Smooth muscle cell (in vitro differentiated cells): ENCODE data around the gene SRPK3. TPM values are rescaled to one million over a fixed set of nuclear protein-coding genes. Genes with fewer than 3 reads are reported as not detected.

ENCODE experiments used
- DNase-seq: peaks from one replicate; lab custom pipeline; 2025; ENCODE audit not compliant: unreplicated experiment; lab: John Stamatoyannopoulos, UW
- H2AFZ ChIP-seq: fragments of 200-600 bp; sonication (generic); 2 replicates; pipeline ENCODE4 v1.6.0; 2016; ENCODE audit warnings: antibody characterized with exemption, low read depth, mild to moderate bottlenecking
- H3F3A ChIP-seq: fragments of 200-600 bp; sonication (generic); 2 replicates; pipeline ENCODE4 v1.6.0; 2017; ENCODE audit warnings: antibody characterized with exemption, low read depth
- H3K27ac ChIP-seq: fragments of 200-600 bp; sonication (generic); 2 replicates; pipeline ENCODE4 v1.5.1; 2016; ENCODE audit warnings: low read depth, mild to moderate bottlenecking
- H3K27me3 ChIP-seq: fragments of 200-600 bp; sonication (generic); 2 replicates; pipeline ENCODE4 v1.6.1; 2016; ENCODE audit warnings: low read depth, mild to moderate bottlenecking
- H3K36me3 ChIP-seq: fragments of 200-600 bp; sonication (generic); 2 replicates; pipeline ENCODE4 v1.5.1; 2016; ENCODE audit warnings: low read depth
- H3K4me1 ChIP-seq: fragments of 200-600 bp; sonication (generic); 2 replicates; pipeline ENCODE4 v1.5.1; 2016; ENCODE audit warnings: low read depth
- H3K4me2 ChIP-seq: fragments of 200-600 bp; sonication (generic); 2 replicates; pipeline ENCODE4 v1.6.0; 2016; ENCODE audit warnings: mild to moderate bottlenecking
- H3K4me3 ChIP-seq: fragments of 200-600 bp; sonication (generic); 2 replicates; pipeline ENCODE4 v1.5.1; 2016; ENCODE audit warnings: mild to moderate bottlenecking
- H3K79me2 ChIP-seq: fragments of 200-600 bp; sonication (generic); 2 replicates; pipeline ENCODE4 v1.6.0; 2016; ENCODE audit warnings: low read depth, mild to moderate bottlenecking
- H3K9ac ChIP-seq: fragments of 200-600 bp; sonication (generic); 2 replicates; pipeline ENCODE4 v1.6.0; 2016; ENCODE audit warnings: low read depth
- H3K9me3 ChIP-seq: fragments of 200-600 bp; sonication (generic); replicated peaks from 2 replicates; pipeline ENCODE4 v1.5.1; 2016; ENCODE audit warnings: low read depth
- H4K20me1 ChIP-seq: fragments of 200-600 bp; sonication (generic); 2 replicates; pipeline ENCODE4 v1.6.0; 2016; ENCODE audit warnings: low read depth
- CTCF ChIP-seq: fragments of 200-600 bp; sonication (generic); IDR thresholded peaks from 2 replicates; pipeline ENCODE4 v1.5.1; 2017; ENCODE audit warnings: borderline replicate concordance, mild to moderate bottlenecking, antibody characterized with exemption; ENCODE audit not compliant: insufficient read depth, poor library complexity, severe bottlenecking
- WGBS: methylation state at CpG from one replicate; pipeline ENCODE4 v1.1.7; 2016; ENCODE audit warnings: low lambda C conversion rate; 5-methylcytosine and 5-hydroxymethylcytosine counted together
- polyA plus RNA-seq: library from polyadenylated mRNA; unstranded; fragments of >200 nt; fragmentation: Nextera tagmentation; extraction: Ambion mirVana; gene quantifications from 2 replicates; pipeline ENCODE4 v1.2.1, GENCODE V29; 2016
- total RNA-seq: library from RNA; depleted of rRNA; stranded (reverse); fragments of >200 nt; gene quantifications from 2 replicates; pipeline ENCODE4 v1.2.3, GENCODE V29; 2014

Gene SRPK3
- total and polyA plus RNA-seq, 2 experiments from 2014 or later = 0.05 TPM; not detected in 1

- Histone ChIP-seq H3K4me2 (no peak overlapping the region), H3K9ac (no peak overlapping the region), H3K36me3 (no peaks in the 10 kb centered on the region), H2AFZ (no peak overlapping the region), H3K9me3 (no peaks in the 10 kb centered on the region), H3F3A (no peaks in the 10 kb centered on the region), H3K27me3 (no peaks in the 10 kb centered on the region), H3K4me3 (no peak overlapping the region), H4K20me1 (no peaks in the 10 kb centered on the region), H3K4me1 (no peaks in the 10 kb centered on the region), H3K79me2 (peaks cover 7% of the 10 kb centered on the region), H3K27ac (no peak overlapping the region)
- no peak for DNase-seq
- WGBS = 95% methylated on average over 15 of the region's 15 CpGs
- no peak for TF ChIP-seq CTCF
Observed at GRCh38 chrX:153786669-153787068, 5.8 kb downstream of the SRPK3 start.

GRCh38 chrX:153789654-153790053, 8.8 kb downstream of the SRPK3 start:
- Histone ChIP-seq H3K4me1 (no peaks in the 10 kb centered on the region), H3K27ac (no peak overlapping the region), H3K4me2 (no peak overlapping the region), H3K79me2 (peaks cover 20% of the 10 kb centered on the region), H3K36me3 (no peaks in the 10 kb centered on the region), H3K4me3 (no peak overlapping the region), H4K20me1 (no peaks in the 10 kb centered on the region), H2AFZ (no peak overlapping the region), H3F3A (no peaks in the 10 kb centered on the region), H3K9me3 (no peaks in the 10 kb centered on the region), H3K9ac (no peak overlapping the region), H3K27me3 (no peaks in the 10 kb centered on the region)
- no peak for TF ChIP-seq CTCF
- no peak for DNase-seq
- 92% methylated on average over 12 of the region's 12 CpGs for WGBS

- Histone ChIP-seq H3K36me3 (no peaks in the 10 kb centered on the region), H3K79me2 (peaks cover 32% of the 10 kb centered on the region), H3F3A (no peaks in the 10 kb centered on the region), H2AFZ (no peak overlapping the region), H3K4me2 (no peak overlapping the region), H3K9ac (no peak overlapping the region), H4K20me1 (no peaks in the 10 kb centered on the region), H3K9me3 (no peaks in the 10 kb centered on the region), H3K27ac (no peak overlapping the region), H3K27me3 (no peaks in the 10 kb centered on the region), H3K4me1 (no peaks in the 10 kb centered on the region), H3K4me3 (no peak overlapping the region)
- DNase-seq = no peak
- 89% methylated on average over 17 of the region's 17 CpGs for WGBS
- TF ChIP-seq CTCF = no peak
Observed at GRCh38 chrX:153791104-153791852, 10.4 kb downstream of the SRPK3 start.

- Histone ChIP-seq H3K36me3 (no peaks in the 10 kb centered on the region), H3F3A (no peaks in the 10 kb centered on the region), H3K4me3 (no peak overlapping the region), H3K27me3 (no peaks in the 10 kb centered on the region), H3K9ac (no peak overlapping the region), H3K4me2 (no peak overlapping the region), H3K4me1 (no peaks in the 10 kb centered on the region), H3K9me3 (no peaks in the 10 kb centered on the region), H3K79me2 (peaks cover 32% of the 10 kb centered on the region), H4K20me1 (no peaks in the 10 kb centered on the region), H3K27ac (no peak overlapping the region), H2AFZ (no peak overlapping the region)
- TF ChIP-seq CTCF = no peak
- WGBS = 88% methylated on average over 6 of the region's 6 CpGs
- DNase-seq = no peak
Observed at GRCh38 chrX:153792368-153792767, 11.5 kb downstream of the SRPK3 start.
